Measurements from ENCODE around the gene GMDS.

GRCh38 chr6:2257363-2257762, 12.0 kb upstream of the GMDS start:
- TF ChIP-seq POLR2A (IDR thresholded peaks at IDR 0.05): no peak
- TF ChIP-seq CTCF (IDR thresholded peaks at IDR 0.05): no peak
- TF ChIP-seq POLR2AphosphoS5 (IDR thresholded peaks at IDR 0.05; ENCODE audit: insufficient read depth in 1 of 2, low read depth in 1 of 2): no peak

All from vagina (tissue), 2 donors.